OCI-LY1 (cell line): ENCODE results near the gene HOXA5.

ENCODE experiments used
- H2AFZ ChIP-seq: fragments of 200-600 bp; sonication (generic), shearing (Covaris generic); 2 replicates; pipeline ENCODE4 v1.6.0; 2014; ENCODE audit warnings: antibody characterized with exemption, mild to moderate bottlenecking, low read length
- H3F3A ChIP-seq: fragments of 200-600 bp; sonication (generic), shearing (Covaris generic); 2 replicates; pipeline ENCODE4 v1.6.0; 2014; ENCODE audit warnings: mild to moderate bottlenecking, antibody characterized with exemption, low read length, moderate library complexity; ENCODE audit not compliant: insufficient read depth
- H3K27ac ChIP-seq: fragments of 200-600 bp; sonication (generic); 2 replicates; pipeline ENCODE4 v1.5.1; 2014; ENCODE audit warnings: low read length, mixed run types, mild to moderate bottlenecking, low read depth; ENCODE audit not compliant: poor library complexity, severe bottlenecking
- H3K27me3 ChIP-seq: fragments of 200-600 bp; sonication (generic); 2 replicates; pipeline ENCODE4 v1.6.0; 2014; ENCODE audit warnings: antibody characterized with exemption, mild to moderate bottlenecking, low read length, moderate library complexity; ENCODE audit not compliant: insufficient read depth
- H3K36me3 ChIP-seq: fragments of 200-600 bp; sonication (generic); 2 replicates; pipeline ENCODE4 v1.6.1; 2014; ENCODE audit warnings: mild to moderate bottlenecking, antibody characterized with exemption, low read length, moderate library complexity, mixed read lengths; ENCODE audit not compliant: insufficient read depth
- H3K4me1 ChIP-seq: fragments of 200-600 bp; sonication (generic); 2 replicates; pipeline ENCODE4 v1.5.1; 2014; ENCODE audit warnings: mild to moderate bottlenecking, low read length, moderate library complexity; ENCODE audit not compliant: insufficient read depth, severe bottlenecking
- H3K4me2 ChIP-seq: fragments of 200-600 bp; sonication (generic), shearing (Covaris generic); 2 replicates; pipeline ENCODE4 v1.6.1; 2014; ENCODE audit warnings: low read length
- H3K4me3 ChIP-seq: fragments of 200-600 bp; sonication (generic); 2 replicates; pipeline ENCODE4 v1.5.1; 2014; ENCODE audit warnings: low read length, low read depth, mild to moderate bottlenecking, mixed read lengths; ENCODE audit not compliant: poor library complexity, severe bottlenecking
- H3K79me2 ChIP-seq: fragments of 200-600 bp; shearing (Covaris generic); 2 replicates; pipeline ENCODE4 v1.6.1; 2016; ENCODE audit warnings: mixed run types, low read length, mixed read lengths; ENCODE audit not compliant: insufficient read depth
- H3K9ac ChIP-seq: fragments of 200-600 bp; sonication (generic), shearing (Covaris generic); 2 replicates; pipeline ENCODE4 v1.6.1; 2014; ENCODE audit warnings: mild to moderate bottlenecking, low read length, mixed read lengths
- H3K9me2 ChIP-seq: fragments of 200-600 bp; sonication (generic), shearing (Covaris generic); 2 replicates; pipeline ENCODE4 v1.6.1; 2014; ENCODE audit warnings: low read depth, mild to moderate bottlenecking, low read length, mixed read lengths
- H3K9me3 ChIP-seq: fragments of 200-600 bp; shearing (Covaris generic); 2 replicates; pipeline ENCODE4 v1.6.1; 2014; ENCODE audit warnings: low read length, mixed read lengths
- H4K20me1 ChIP-seq: fragments of 200-600 bp; sonication (generic), shearing (Covaris generic); 2 replicates; pipeline ENCODE4 v1.6.0; 2016; ENCODE audit warnings: mild to moderate bottlenecking, low read length; ENCODE audit not compliant: insufficient read depth
- CTCF ChIP-seq: fragments of 200-600 bp; sonication (generic), shearing (Covaris generic); IDR thresholded peaks from 2 replicates; pipeline ENCODE4 v1.5.1; 2017; ENCODE audit warnings: mild to moderate bottlenecking, antibody characterized with exemption, low read length, moderate library complexity, mixed read lengths
- EZH2 ChIP-seq: fragments of 200-600 bp; sonication (generic), shearing (Covaris generic); IDR thresholded peaks from 2 replicates; pipeline ENCODE4 v1.8.0; 2017; ENCODE audit warnings: borderline replicate concordance, mixed run types, mild to moderate bottlenecking, antibody characterized with exemption, low read length, moderate library complexity, mixed read lengths

HOXA5 gene

GRCh38 chr7:27119412-27119911 lies 24.0 kb downstream of the HOXA5 start:
- H3K79me2 ChIP-seq = no peaks in the 10 kb centered on the region
- no peaks in the 10 kb centered on the region for H3F3A ChIP-seq
- H3K9ac ChIP-seq = no peak overlapping the region
- H3K4me3 ChIP-seq = no peak overlapping the region
- H2AFZ ChIP-seq = no peak overlapping the region
- H3K27ac ChIP-seq = no peak overlapping the region
- no peak for TF ChIP-seq EZH2
- H3K4me1 ChIP-seq = no peaks in the 10 kb centered on the region
- H3K9me2 ChIP-seq = no peaks in the 10 kb centered on the region
- H3K36me3 ChIP-seq = no peaks in the 10 kb centered on the region
- no peak overlapping the region for H3K4me2 ChIP-seq
- H3K9me3 ChIP-seq = no peaks in the 10 kb centered on the region
- no peaks in the 10 kb centered on the region for H4K20me1 ChIP-seq
- no peaks in the 10 kb centered on the region; the same call in 1 of the 2 replicates for H3K27me3 ChIP-seq

- H3K27ac ChIP-seq = no peak overlapping the region
- H4K20me1 ChIP-seq = no peaks in the 10 kb centered on the region
- no peaks in the 10 kb centered on the region for H3K4me1 ChIP-seq
- no peaks in the 10 kb centered on the region for H3K9me2 ChIP-seq
- H2AFZ ChIP-seq = no peak overlapping the region
- no peak for TF ChIP-seq EZH2
- TF ChIP-seq CTCF = no peak
- H3K9me3 ChIP-seq = no peaks in the 10 kb centered on the region
- no peaks in the 10 kb centered on the region; the same call in 1 of the 2 replicates for H3K27me3 ChIP-seq
- H3K36me3 ChIP-seq = no peaks in the 10 kb centered on the region
- no peak overlapping the region for H3K9ac ChIP-seq
- H3K4me2 ChIP-seq = no peak overlapping the region
- no peaks in the 10 kb centered on the region for H3F3A ChIP-seq
- no peak overlapping the region for H3K4me3 ChIP-seq
- H3K79me2 ChIP-seq = no peaks in the 10 kb centered on the region
Observed at GRCh38 chr7:27118580-27118979, 24.9 kb downstream of the HOXA5 start.

GRCh38 chr7:27117887-27118491 lies 25.5 kb downstream of the HOXA5 start:
- H3K9me2 ChIP-seq = no peaks in the 10 kb centered on the region
- H4K20me1 ChIP-seq = no peaks in the 10 kb centered on the region
- H3K27ac ChIP-seq = no peak overlapping the region
- TF ChIP-seq EZH2 = no peak
- no peak for TF ChIP-seq CTCF
- H3F3A ChIP-seq = no peaks in the 10 kb centered on the region
- H3K27me3 ChIP-seq = no peaks in the 10 kb centered on the region; the same call in 1 of the 2 replicates
- H3K9ac ChIP-seq = no peak overlapping the region
- no peaks in the 10 kb centered on the region for H3K9me3 ChIP-seq
- H3K4me2 ChIP-seq = no peak overlapping the region
- no peak overlapping the region for H2AFZ ChIP-seq
- H3K4me3 ChIP-seq = no peak overlapping the region
- no peaks in the 10 kb centered on the region for H3K4me1 ChIP-seq
- no peaks in the 10 kb centered on the region for H3K79me2 ChIP-seq
- H3K36me3 ChIP-seq = no peaks in the 10 kb centered on the region
